ENCODE data around the gene JMJD6. TPM values are rescaled to one million over a fixed set of nuclear protein-coding genes. Genes with fewer than 3 reads are reported as not detected.
A peak's percentile ranks its signal among the peaks of the same experiment; 100 is the strongest.

The JMJD6 gene
- polyA plus RNA-seq, 1 experiment, result 17.2 TPM

- H3K36me3 ChIP-seq (ENCODE audit: control insufficient read depth, insufficient read depth, low read length), result peaks cover 6% of the 10 kb centered on the region
- DNase-seq (ENCODE audit: low read depth), result no peak
- POLR2A ChIA-PET, result no interaction called here
- TF ChIP-seq CTCF (IDR thresholded peaks at IDR 0.05; ENCODE audit: insufficient read depth, low read depth, low read length), result no peak
- CTCF ChIA-PET, result interaction anchor here (0.7 to 1.3 kb wide), 2 partner anchors 8 to 331 kb away, joined by 5 read pairs; no protein-coding TSS in a partner anchor
- peak overlapping the region; percentile 100 for H3K4me3 ChIP-seq (ENCODE audit: low read depth, low read length)
- H3K27me3 ChIP-seq (ENCODE audit: control insufficient read depth, insufficient read depth, low read length), result no peaks in the 10 kb centered on the region
Measured at GRCh38 chr17:76735586-76736348, 9.4 kb upstream of the JMJD6 start.

- POLR2A ChIA-PET, result no interaction called here
- peak overlapping the region; percentile 100 for H3K4me3 ChIP-seq (ENCODE audit: low read depth, low read length)
- CTCF ChIA-PET, result interaction anchor here (0.6 to 2.5 kb wide), 5 partner anchors 8 to 332 kb away, joined by 3 to 6 read pairs (median 5); no protein-coding TSS in a partner anchor
- no peaks in the 10 kb centered on the region for H3K27me3 ChIP-seq (ENCODE audit: control insufficient read depth, insufficient read depth, low read length)
- no peak for DNase-seq (ENCODE audit: low read depth)
- no peak for TF ChIP-seq CTCF (IDR thresholded peaks at IDR 0.05; ENCODE audit: insufficient read depth, low read depth, low read length)
- peaks cover 6% of the 10 kb centered on the region for H3K36me3 ChIP-seq (ENCODE audit: control insufficient read depth, insufficient read depth, low read length)
Measured at GRCh38 chr17:76735006-76735405, 8.6 kb upstream of the JMJD6 start.

GRCh38 chr17:76734080-76734840 is 7.9 kb upstream of the JMJD6 start:
- peak overlapping the region; percentile 100; the same call in 1 of the 2 replicates for H3K4me3 ChIP-seq (ENCODE audit: low read depth, low read length)
- H3K36me3 ChIP-seq (ENCODE audit: control insufficient read depth, insufficient read depth, low read length), result peaks cover 6% of the 10 kb centered on the region
- no peaks in the 10 kb centered on the region for H3K27me3 ChIP-seq (ENCODE audit: control insufficient read depth, insufficient read depth, low read length)
- ChIA-PET CTCF (interaction anchor here (0.6 to 2.5 kb wide), 5 partner anchors 14 to 133 kb away, joined by 3 to 6 read pairs (median 3); no protein-coding TSS in a partner anchor), POLR2A (no interaction called here)
- no peak for DNase-seq (ENCODE audit: low read depth)
- TF ChIP-seq CTCF (IDR thresholded peaks at IDR 0.05; ENCODE audit: insufficient read depth, low read depth, low read length), result no peak

GRCh38 chr17:76733618-76733957 is 7.2 kb upstream of the JMJD6 start:
- ChIA-PET CTCF (interaction anchor here (0.8 to 2.5 kb wide), 3 partner anchors 17 to 52 kb away, joined by 3 to 6 read pairs (median 6); no protein-coding TSS in a partner anchor), POLR2A (no interaction called here)
- H3K4me3 ChIP-seq (ENCODE audit: low read depth, low read length), result no peak overlapping the region
- H3K36me3 ChIP-seq (ENCODE audit: control insufficient read depth, insufficient read depth, low read length), result peaks cover 6% of the 10 kb centered on the region
- TF ChIP-seq CTCF (IDR thresholded peaks at IDR 0.05; ENCODE audit: insufficient read depth, low read depth, low read length), result no peak
- DNase-seq (ENCODE audit: low read depth), result no peak
- H3K27me3 ChIP-seq (ENCODE audit: control insufficient read depth, insufficient read depth, low read length), result no peaks in the 10 kb centered on the region
